Stimulated activated CD8-positive, alpha-beta memory T cell treated with anti-CD3 and anti-CD28 coated beads, Interleukin-12 subunit alpha, Interleukin-12 subunit beta, amount 100 ng/mL, for 24 hours (primary cell): ENCODE data around the gene GXYLT2.
"Not testable (repeated sequence)": the region's sequence is repeated elsewhere in the genome, so short reads cannot be mapped to it uniquely, and the experiment has no call there.

Experiments used
- DNase-seq: peaks from one replicate; pipeline ENCODE4 v3.0.0-alpha.2; 2020; ENCODE audit errors: extremely low read depth

Gene GXYLT2

DNA sequence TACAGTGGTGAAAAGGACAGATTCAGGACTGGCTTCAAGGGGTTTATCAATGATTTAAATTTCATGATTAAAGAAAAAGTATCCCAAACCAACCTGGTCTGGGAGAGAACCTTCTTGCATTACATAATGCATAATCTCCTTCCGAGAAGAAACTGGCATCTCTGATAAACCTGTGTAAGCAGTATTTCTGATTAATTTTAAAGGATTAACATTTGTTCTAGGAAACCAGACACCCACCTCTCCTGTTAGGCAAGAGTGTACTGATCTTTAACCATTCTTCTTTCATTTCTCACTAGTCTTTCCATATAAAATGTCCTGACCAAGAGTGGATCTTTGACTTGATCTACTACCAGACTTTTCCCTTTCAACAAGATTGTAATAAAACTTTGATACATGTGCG is 85.9 kb downstream of the GXYLT2 start:
- no peak for DNase-seq

DNA sequence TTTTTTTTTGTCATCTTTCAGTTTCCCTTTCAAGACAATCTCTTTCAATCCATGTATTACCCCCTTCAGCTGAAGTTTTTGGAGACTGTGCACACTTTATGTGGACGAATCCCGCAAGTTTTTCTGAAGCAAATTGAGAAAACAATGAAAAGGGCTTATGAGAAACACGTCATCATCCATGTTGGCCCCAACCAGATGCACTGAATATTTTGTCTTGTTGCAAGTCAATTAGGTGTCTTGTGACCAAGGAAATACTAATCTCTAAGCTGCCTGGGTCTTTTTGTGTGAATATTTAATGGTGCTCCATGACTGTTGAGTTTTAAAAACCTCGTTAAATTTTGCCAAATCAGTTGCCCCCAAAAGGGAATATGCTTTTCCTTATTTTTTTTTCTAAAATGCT is 87.1 kb downstream of the GXYLT2 start:
- no peak for DNase-seq

DNA sequence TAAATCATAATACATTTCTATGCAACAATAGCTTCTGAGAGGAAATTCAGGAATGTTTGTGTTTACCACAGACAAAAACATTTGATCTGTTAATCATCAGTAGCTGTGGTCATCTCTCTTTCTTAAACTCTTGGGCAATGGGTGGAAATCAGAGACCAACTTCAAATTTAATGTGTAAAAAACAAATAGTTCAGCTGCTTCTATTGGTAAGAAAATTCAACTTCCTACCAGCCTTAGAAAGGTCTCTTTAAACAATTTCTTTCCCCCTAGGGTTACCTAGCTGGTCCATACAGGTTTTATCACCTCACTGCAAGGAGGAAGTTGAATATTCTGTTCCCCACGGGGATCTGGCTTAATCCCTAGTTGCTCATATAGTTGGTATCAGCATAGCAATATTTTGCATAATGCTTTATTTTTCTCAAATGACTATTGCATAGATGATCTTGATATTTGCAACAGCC is 88.5 kb downstream of the GXYLT2 start:
- DNase-seq, result no peak

DNA sequence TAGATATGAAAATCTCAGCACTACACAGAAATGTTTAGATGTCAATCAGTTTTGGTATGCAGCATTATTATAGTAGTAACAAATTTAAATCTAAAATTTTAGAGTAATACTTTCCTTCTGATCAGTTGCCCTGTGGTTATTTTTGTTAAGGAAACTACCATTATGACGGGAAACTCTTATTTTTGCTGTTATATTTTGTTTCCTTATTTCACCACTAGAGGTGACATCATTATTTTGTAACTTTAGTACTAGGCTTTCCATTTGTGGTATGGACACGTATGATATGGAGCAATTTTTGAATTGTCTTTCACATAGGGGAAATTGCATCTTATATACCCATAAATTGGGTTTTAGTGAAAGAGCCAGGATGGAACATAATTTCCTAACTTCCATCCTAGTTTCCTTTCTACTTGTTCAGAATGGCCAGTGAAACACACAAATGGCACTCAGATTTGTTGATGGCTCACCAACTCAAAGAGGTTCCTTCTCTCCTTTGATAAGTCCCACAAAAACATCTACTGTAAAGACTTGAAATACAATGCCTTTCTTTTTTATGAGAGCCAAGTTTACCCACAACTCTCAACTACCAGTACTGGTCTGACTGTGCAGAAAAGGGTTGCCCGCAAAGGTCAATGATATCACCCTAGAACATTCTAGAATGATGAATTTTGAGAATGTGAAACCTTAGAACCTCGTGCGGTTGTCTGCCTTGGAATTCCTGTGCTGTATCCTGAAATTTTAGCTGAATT is 89.4 kb downstream of the GXYLT2 start:
- DNase-seq, result no peak

DNA sequence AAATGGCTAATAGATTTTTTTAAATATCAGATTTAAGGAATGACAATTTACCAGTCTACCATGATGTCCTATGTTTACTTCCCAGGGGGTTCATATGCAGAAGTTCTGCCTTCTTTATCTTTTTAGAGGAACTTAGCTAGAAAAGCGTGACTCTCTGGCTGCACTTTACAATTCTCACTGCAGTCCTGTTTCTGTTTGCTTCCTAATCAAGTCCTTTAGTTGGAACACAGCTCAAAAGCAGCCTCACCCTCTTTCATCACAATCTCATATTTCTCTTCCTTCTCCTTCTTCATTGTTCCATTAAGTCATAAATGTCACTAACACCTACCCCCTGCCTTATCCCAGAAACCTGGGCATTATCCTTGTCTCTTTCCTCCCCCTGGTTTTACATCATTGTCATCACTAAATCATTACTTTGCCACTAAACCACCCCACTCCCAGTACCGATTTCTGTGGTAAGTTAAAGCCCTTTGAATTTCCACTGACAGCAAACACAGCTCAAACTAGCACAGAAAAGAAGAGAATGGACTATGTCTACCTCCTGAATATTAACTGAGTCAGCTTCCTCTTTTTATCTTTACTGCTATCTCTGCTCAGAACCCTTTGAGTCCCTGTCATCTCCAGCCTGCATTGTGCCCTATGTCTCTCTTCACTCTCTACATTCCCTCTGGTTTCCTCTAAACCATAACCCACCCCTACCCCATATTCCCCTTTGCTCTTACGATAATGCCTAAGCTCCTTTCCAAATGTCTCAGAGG is 94.9 kb downstream of the GXYLT2 start:
- DNase-seq, result no peak

DNA sequence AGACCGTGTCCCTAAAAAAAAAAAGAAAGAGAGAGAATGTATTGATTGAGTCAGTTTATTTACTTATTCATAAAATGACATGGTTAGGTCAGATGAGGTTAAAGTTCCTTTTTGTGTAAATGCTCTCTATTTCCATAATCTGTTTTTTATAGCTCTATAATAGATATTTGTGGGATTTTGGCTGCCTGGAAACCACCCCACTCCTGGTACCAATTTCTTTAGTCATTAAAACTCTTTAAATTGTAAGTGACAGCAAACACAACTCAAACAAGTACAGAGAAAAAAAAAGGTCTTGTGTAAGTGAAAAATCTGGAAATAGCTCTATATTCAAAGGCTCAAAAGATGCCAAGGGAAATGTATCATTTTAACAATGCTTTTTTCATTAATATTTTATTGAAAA is 97.7 kb downstream of the GXYLT2 start:
- no peak for DNase-seq

DNA sequence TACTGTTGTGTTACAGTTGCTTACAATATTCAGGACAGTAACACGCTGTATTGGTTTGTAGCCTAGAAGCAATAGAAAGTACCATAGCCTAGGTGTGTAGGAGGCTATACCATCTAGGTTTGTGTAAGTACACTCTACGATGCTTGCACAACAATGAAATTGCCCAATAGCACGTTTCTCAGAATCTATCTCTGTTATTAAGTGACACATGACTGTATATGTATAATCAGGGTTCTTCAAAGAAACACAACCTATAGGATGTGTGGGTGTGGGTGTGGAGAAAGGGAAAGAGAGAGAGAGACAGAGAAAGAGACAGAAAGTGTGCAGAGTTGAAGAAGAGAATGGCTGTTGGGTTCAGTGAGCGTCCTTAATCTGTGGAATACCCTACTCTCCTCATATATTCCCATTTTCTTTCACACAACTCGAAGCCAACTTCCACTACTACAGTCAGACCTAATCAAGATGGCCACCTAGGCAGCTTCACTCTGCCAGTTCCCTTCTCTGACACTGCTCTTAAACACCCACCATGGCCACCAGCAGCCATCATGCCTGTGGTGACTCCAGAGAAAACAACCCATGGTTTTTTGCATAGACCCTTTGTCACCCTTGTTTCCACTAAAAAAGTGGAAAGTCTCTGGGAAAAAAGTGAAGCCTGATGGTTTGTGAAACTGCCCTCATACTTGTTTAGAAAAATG is 103.0 kb downstream of the GXYLT2 start:
- DNase-seq, result no peak

DNA sequence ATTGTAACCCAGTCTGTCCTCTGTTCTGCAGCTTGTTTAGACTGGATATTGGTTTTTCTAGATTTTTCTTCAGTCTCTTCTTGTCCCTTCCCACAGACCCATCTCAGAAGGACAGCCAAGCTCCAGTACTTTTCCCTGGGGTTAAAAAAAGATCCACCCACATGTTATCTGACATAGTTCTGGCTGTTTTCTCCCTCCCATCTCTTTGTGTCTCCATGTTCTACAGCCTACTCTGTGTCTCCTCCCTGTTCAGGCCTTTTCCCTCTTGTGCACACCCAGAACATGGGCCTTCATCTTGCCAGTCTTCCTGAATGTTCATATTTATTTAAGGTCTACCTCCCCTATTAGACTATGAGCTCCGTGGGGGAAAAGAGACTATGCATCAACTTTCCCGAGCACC is 103.7 kb downstream of the GXYLT2 start:
- DNase-seq, result no peak

DNA sequence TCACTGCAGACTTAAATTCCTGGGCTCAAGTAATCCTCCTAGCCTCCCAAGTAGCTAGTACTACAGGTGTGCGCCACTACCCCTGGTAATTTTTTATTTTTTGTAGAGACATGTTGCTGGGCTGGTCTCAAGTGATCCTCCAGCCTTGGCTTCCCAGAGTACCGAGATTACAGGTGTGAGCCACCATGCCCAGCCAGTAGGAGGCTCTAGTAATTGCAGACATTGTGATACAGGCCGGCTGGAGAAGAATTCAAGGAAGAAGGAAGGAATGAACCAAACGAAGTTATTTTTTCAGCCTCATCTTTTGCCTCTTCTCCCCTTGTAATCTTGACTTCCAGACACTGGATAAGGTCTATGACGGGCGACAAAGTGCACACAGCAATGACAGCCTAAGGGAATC is 105.5 kb downstream of the GXYLT2 start:
- no peak for DNase-seq

DNA sequence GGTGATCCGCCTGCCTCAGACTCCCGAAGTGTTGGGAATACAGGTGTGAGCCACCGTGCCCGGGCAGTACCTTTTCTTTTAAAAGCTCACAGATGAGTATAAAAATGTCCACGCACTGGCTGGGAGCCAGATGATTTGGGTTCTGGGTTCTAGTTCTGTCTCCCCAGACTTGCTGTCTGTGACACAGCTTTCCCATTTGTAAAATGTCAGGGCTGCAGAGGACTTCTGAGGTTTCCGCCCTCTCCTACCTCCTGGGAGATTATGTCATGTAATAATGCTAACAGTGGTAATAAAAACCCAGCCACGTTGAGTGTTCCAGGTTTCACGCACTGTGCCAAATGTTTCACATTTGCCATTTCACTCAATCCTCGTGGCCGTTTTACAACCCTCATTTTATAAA is 107.5 kb downstream of the GXYLT2 start:
- DNase-seq, result no peak

DNA sequence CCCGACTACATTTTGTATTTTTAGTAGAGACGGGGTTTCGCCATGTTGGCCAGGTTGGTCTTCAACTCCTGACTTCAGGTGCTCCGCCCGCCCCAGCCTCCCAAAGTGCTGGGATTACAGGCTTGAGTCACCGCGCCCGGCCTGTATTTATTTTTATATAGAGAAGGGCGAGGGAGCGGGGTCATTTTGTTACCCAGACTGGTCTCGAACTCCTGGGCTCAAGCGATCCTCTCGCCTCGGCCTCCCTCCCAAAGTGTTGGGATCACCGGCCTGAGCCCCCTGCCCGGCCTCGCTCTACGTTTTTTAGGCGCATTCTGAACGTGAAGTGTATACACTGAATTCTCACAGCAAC is 108.3 kb downstream of the GXYLT2 start:
- no peak for DNase-seq

DNA sequence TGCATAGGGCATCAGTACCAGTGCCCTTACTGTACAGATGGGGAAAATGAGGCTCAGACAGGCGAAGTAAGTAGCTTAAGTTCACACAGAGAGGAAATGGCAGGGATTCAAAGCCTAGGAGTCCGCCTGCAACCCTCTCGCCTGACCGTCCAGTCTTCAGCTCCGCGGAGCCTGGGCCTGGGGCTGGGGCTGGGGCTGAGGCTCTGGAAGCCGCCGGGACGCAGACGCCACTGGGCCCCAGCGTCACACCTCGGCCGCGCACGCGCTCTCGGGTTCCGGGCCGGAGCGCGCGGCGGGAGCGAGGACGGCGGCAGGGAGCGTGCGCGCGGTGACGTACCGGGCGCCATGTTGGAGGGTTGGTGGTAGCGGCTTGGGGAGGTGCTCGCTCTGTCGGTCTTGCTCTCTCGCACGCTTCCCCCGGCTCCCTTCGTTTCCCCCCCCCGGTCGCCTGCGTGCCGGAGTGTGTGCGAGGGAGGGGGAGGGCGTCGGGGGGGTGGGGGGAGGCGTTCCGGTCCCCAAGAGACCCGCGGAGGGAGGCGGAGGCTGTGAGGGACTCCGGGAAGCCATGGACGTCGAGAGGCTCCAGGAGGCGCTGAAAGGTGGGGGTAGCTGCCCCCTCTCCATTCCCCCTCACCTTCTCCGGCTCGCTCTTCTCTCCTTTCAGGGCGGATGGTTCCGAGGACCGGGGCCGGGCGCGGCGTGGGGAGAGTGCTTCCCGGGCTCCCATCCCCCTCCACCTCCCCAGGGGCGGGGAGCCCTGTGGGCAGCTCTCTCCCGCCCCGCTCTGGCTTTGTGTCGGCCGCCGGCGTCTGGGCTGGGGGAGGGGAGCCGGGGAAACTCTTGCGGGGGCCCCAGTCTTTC is 108.9 kb downstream of the GXYLT2 start, which contains the start of gene PPP4R2:
PPP4R2 (plus strand) TSS at position 339 of the 861 bp plus-strand sequence; CDS start at position 566, 227 bp downstream.
- DNase-seq, result peak; percentile 69

DNA sequence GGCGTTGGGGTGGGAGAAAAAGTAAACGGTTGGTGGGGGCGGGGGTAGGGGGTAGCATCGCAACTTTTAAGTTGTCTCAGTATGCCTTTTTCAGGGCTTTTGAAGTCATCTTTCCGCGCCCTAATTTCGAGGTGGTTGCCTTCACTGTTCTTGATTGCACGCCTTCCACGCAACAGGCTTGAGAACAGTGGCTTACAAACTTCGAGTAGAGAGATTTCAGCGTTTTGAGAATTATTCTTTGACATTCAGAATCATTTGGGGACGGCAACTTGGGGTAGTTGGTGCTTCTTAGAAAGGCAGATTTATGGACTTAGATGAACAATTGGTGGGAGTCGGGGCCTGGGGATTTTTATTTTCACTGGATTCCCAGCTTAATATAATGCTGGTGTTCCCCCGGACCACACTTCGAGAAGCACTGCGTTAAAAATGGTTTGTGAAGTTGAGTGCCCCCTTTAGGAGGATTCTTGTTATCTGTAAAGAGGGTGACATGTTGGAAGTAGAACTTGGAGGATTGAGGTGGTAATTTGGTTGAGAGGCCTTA is 109.6 kb downstream of the GXYLT2 start:
- no peak for DNase-seq

DNA sequence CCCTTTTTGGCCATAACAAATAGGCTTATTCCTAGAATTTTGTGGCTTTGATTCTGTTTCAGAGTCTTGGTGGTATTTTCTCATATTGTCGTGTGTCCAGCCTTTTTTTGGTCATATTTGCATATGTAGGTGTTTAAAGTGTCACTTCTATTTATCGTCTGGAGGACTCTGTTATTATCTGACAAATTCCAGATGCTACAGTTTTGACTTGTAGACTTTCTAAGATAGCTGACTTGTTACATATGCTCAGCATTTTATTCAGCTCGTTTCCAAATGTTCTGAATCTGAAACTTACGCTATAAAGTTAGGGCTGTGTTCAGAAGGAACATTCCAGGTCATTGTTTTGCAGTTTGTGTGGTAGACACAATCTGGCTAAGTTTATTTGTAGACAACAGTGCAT is 110.6 kb downstream of the GXYLT2 start:
- no peak for DNase-seq

DNA sequence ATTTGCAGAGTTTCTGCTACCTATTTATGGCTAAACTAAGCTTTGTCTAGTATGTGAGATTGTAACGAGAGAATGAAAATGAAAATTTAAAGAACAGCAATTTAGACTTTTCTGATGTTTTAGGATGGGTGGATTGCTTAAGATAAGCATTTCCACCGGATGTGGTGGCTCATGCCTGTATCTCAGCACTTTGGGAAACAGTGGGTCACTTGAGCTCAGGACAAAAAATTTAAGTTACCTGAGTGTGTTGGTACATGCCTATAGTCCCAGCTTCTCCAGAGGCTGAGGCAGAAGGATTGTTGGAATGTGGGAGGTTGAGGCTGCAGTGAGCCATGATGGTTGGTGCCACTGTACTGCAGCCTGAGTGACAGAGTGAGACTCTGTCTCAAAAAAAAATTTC is 112.1 kb downstream of the GXYLT2 start:
- DNase-seq, result no peak

DNA sequence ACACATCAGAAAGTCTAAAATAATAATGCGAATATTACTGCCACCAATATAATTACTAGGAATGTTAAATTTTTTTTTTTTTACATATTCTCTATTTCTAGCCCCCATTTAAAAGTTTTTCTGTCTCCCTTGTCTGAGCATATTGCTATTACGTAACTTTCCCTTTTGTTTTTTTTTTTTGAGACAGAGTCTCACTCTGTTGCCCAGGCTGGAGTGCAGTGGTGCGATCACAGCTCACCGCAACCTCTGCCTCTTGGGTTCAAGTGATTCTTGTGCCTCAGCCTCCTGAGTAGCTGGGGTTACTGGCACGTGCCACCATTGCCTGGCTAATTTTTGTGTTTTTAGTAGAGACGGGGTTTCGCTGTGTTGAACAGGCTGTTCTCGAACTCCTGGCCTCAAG is 115.2 kb downstream of the GXYLT2 start:
- not testable (repeated sequence) for DNase-seq

DNA sequence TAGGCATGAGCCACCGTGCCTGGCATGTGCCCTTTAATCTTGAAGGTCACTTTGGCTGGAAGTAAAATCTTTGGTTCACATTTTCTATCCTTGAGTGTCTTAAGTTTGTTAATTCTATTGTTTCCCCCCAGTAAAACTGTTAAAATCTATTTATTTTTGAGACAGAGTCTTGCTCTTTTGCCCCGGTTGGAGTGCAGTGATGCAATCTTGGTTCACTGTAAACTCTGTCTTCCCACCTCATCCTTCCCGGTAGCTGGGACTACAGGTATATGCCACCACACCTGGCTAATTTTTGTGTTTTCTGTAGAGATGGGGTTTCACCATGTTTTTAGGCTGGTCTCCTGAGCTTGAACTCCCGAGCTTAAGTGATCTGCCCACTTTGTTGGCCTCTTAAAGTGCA is 116.5 kb downstream of the GXYLT2 start:
- DNase-seq, result no peak

DNA sequence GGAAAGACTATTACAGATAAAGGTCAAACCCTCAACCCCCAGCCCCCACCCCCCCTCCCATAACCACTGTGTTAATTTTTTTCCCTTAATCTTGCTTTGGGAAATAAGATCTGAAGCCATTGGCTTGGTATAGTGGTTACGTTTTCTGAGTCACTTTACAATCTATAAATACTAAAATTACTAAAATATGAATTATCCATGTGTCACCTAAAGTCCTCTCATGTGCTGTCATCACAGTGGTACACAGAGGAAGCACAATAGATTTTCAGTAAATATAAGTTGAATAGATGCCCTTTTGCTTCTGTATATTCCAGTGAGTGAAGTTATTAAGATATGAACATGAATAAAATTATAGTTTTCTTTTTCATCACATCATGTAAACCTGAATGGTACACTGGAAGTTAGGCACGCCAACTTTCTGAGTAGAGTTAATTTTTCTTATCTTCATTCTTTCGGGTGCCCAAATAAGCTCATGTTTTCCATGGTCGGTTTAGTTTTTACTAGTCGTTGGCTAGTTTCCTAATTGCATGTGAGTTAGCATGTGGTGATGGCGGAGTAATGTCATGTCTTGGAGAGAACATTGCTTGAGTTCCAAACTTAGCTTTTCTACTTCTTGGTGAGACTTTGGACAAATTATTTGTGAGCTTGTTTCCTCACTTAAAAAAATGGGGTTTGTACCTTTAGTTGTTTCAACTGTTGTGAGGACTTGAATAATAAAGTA is 120.3 kb downstream of the GXYLT2 start:
- DNase-seq, result no peak

DNA sequence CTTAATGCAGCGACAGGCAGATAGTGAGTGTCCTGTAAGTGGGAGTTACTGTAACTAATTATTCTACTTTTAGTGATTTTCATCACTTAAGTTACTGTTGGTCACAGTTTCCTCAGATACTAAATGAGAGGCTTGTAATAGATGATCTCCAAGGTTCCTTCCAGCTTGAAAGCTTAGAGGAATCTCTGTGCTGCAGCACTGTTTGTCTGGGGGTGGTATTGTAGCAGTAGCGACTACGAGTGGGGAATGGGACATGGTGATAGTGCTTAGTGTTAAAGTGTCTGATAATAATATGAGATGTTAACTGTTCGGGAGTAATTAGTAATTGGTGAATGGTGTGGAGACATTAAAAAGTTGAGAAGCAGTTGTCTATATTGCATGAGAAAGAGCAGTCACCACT is 121.2 kb downstream of the GXYLT2 start:
- DNase-seq, result no peak

DNA sequence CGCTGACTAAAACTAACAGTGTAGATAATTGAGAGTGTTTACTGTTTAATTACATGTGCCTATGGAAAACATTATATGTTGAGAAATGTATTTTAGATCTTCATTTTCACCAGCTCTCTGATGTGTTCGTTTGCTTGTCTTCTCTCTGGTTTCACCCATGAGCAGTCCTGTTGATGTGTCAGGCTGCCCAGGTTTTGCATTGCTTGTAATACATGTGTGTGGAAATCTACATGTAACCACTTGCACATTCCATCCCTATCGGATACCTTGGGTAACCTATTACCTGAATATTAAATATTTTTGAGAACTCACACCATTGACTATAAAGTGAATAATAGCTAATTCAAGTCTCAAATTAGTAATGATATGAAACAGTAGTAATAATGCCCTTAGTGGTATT is 121.9 kb downstream of the GXYLT2 start:
- DNase-seq, result no peak

DNA sequence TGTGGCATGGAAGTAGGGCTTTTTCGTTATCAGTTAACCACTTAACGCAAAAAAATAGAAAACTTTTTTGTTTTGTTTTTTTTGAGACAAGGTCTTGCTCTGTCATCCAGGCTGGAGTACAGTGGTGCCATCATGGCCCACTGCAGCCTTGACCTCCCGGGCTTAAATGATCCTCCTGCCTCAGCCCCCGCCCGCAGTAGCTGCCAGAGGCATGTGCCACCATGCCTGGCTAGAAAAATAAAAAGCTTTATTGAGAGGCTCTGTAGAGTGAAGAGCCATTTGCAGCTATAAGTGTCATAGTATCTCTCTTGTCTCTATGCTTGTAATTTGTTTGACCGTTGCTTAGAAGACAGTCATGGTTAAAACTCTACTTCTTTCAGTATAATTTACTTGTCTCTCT is 122.3 kb downstream of the GXYLT2 start:
- no peak for DNase-seq
